A673 (cell line): ENCODE measurements around the gene CCT3.
"Not testable (repeated sequence)": the region's sequence is repeated elsewhere in the genome, so short reads cannot be mapped to it uniquely, and the experiment has no call there.

Experiments used
- CTCF ChIP-seq: fragments of 300-800, 200-600 bp; sonication (generic); conservative IDR thresholded peaks from 2 replicates; pipeline ENCODE4 v1.5.1; 2017; ENCODE audit warnings: low read depth, mild to moderate bottlenecking, antibody characterized with exemption, low read length, moderate library complexity, mixed read lengths
- EZH2 ChIP-seq: fragments of 200-600 bp; sonication (generic); IDR thresholded peaks from 2 replicates; pipeline ENCODE4 v1.6.1; 2017; ENCODE audit warnings: borderline replicate concordance, low read depth, mild to moderate bottlenecking, mixed read lengths, antibody characterized with exemption, low read length; ENCODE audit not compliant: poor library complexity, severe bottlenecking

- TF ChIP-seq CTCF, EZH2: not testable (repeated sequence)
These were observed 14.4 kb upstream of the CCT3 start for GRCh38 chr1:156352481-156352880.
